DND-41 (cell line): ENCODE measurements around the gene GMPPA.

Experiments
- ATAC-seq: fragments of 200-7000 bp; cut with Tn5 transposase; 3 replicates; pipeline ENCODE4 v1.9.1; 2021; ENCODE audit warnings: low read depth; ENCODE audit not compliant: insufficient read depth
- DNase-seq: peaks from one replicate; pipeline ENCODE4 v3.0.0-alpha.2; 2020
- H2AFZ ChIP-seq: 2 replicates; pipeline ENCODE4 v1.6.0; 2012; ENCODE audit warnings: low read depth, low read length
- H3K27ac ChIP-seq: 2 replicates; pipeline ENCODE4 v1.5.1; 2012; ENCODE audit warnings: low read length, inconsistent platforms
- H3K27me3 ChIP-seq: fragments of 200-600 bp; sonication (generic); 2 replicates; pipeline ENCODE4 v1.6.0; 2012; ENCODE audit warnings: low read length, mild to moderate bottlenecking, inconsistent platforms; ENCODE audit not compliant: insufficient read depth, poor library complexity
- H3K36me3 ChIP-seq: 2 replicates; pipeline ENCODE4 v1.5.1; 2012; ENCODE audit warnings: low read length, inconsistent platforms; ENCODE audit not compliant: insufficient read depth
- H3K4me1 ChIP-seq: 2 replicates; pipeline ENCODE4 v1.5.1; 2012; ENCODE audit warnings: mild to moderate bottlenecking, low read length; ENCODE audit not compliant: insufficient read depth
- H3K4me2 ChIP-seq: 2 replicates; pipeline ENCODE4 v1.6.0; 2012; ENCODE audit warnings: mild to moderate bottlenecking, moderate library complexity, low read length, inconsistent platforms; ENCODE audit not compliant: insufficient read depth
- H3K4me3 ChIP-seq, 2 experiments: fragments of 200-600 bp in 1 of 2; shearing (Covaris generic) in 1 of 2; 2 replicates each; pipeline ENCODE4 v1.5.1; 2012 to 2016; ENCODE audit warnings: inconsistent platforms in 2 of 2, low read length in 2 of 2, mild to moderate bottlenecking in 2 of 2, low read depth in 1 of 2, moderate library complexity in 1 of 2
- H3K79me2 ChIP-seq: 2 replicates; pipeline ENCODE4 v1.6.0; 2012; ENCODE audit warnings: low read length, inconsistent platforms; ENCODE audit not compliant: insufficient read depth
- H3K9ac ChIP-seq: 2 replicates; pipeline ENCODE4 v1.6.0; 2012; ENCODE audit warnings: low read depth, mild to moderate bottlenecking, inconsistent platforms, low read length, moderate library complexity
- H3K9me3 ChIP-seq: 2 replicates; pipeline ENCODE4 v1.5.1; 2012; ENCODE audit warnings: low read length, moderate library complexity, mild to moderate bottlenecking, inconsistent platforms; ENCODE audit not compliant: insufficient read depth, severe bottlenecking
- H4K20me1 ChIP-seq: 2 replicates; pipeline ENCODE4 v1.6.0; 2012; ENCODE audit warnings: low read length; ENCODE audit not compliant: insufficient read depth
- CTCF ChIP-seq: IDR thresholded peaks from 2 replicates; pipeline ENCODE4 v1.5.1; 2012; ENCODE audit warnings: borderline replicate concordance, low read length, moderate library complexity, mild to moderate bottlenecking; ENCODE audit not compliant: poor library complexity, severe bottlenecking; ENCODE audit errors: extremely low read depth
- EZH2 ChIP-seq: IDR thresholded peaks from 3 replicates; pipeline ENCODE4 v1.6.1; 2012; ENCODE audit warnings: borderline replicate concordance, low read depth, mild to moderate bottlenecking, moderate library complexity, low read length, inconsistent platforms; ENCODE audit not compliant: severe bottlenecking

The GMPPA gene

DNA sequence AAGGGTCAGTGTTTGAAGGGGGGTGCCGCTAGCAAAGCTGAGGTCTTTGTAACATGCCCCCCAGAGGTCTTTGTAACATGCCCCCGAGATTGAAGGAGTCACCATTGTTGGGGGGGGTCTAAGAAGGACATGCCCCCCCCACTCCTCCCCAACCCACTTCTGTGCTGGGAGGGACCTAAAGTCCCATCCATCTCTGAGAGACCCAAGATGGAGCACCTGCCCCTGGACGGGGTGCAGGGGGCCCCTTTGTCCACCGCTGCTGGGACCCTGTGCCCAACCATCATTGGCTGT lies 9.7 kb downstream of the GMPPA start:
- Histone ChIP-seq H3K4me1 (peaks cover 5% of the 10 kb centered on the region; the same call in 1 of the 2 replicates), H3K4me3 (no peak overlapping the region), H3K79me2 (no peaks in the 10 kb centered on the region), H3K9ac (no peak overlapping the region), H4K20me1 (peaks cover 3% of the 10 kb centered on the region), H3K27me3 (peaks cover 17% of the 10 kb centered on the region), H3K4me2 (no peak overlapping the region), H3K36me3 (peaks cover 25% of the 10 kb centered on the region), H2AFZ (no peak overlapping the region), H3K27ac (no peak overlapping the region), H3K9me3 (no peaks in the 10 kb centered on the region)
- DNase-seq (no peak), ATAC-seq (no peak)
- TF ChIP-seq CTCF = no peak

DNA sequence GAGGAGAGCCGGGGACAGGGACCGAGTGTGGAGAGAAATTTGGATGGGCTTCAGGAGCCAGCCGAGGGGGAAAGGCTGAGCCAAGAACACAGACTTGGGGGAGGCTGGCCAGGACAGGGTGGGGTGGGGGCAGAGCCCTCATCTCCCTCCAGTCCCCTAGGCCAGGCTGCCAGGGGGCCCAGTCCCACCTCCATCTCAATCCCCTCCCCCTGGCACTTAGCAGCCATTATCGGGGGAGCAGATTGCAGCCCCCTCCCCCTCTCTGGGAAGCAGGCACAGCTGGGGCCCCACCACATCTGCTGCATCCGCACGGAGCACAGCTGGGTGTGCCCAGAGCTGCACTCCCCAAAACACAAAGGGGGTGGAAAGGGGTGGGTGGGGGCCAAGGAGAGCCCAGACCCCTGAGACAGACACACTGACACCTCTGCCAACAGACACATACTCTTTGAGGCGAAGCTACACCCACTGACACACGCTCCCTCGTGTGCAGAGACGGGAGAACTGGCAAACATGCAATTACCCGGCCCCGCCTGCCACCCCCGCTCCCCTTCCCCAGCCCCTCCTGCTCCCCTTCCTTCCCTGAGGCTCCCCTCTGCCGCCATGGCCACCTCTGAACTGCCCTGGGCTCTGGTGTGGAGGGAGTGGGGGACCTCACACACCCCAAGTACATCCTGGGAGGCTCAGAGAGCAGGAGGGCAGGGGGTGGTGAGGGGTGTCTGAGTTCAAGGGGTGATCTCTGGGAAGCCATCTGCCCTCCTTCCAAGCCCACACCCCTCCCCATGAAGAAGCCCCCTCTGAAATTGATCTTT lies 10.5 kb downstream of the GMPPA start:
- Histone ChIP-seq H3K27me3 (peaks cover 25% of the 10 kb centered on the region), H3K4me2 (peak overlapping the region; percentile 38; the same call in 1 of the 2 replicates), H3K4me3 (no peak overlapping the region), H4K20me1 (peaks cover 6% of the 10 kb centered on the region), H3K27ac (no peak overlapping the region), H2AFZ (no peak overlapping the region), H3K36me3 (peaks cover 18% of the 10 kb centered on the region), H3K4me1 (peaks cover 5% of the 10 kb centered on the region; the same call in 1 of the 2 replicates), H3K9me3 (no peaks in the 10 kb centered on the region), H3K79me2 (no peaks in the 10 kb centered on the region), H3K9ac (no peak overlapping the region)
- TF ChIP-seq CTCF = no peak
- TF ChIP-seq EZH2 = no peak
- ATAC-seq (peak; percentile 27), DNase-seq (no peak)

DNA sequence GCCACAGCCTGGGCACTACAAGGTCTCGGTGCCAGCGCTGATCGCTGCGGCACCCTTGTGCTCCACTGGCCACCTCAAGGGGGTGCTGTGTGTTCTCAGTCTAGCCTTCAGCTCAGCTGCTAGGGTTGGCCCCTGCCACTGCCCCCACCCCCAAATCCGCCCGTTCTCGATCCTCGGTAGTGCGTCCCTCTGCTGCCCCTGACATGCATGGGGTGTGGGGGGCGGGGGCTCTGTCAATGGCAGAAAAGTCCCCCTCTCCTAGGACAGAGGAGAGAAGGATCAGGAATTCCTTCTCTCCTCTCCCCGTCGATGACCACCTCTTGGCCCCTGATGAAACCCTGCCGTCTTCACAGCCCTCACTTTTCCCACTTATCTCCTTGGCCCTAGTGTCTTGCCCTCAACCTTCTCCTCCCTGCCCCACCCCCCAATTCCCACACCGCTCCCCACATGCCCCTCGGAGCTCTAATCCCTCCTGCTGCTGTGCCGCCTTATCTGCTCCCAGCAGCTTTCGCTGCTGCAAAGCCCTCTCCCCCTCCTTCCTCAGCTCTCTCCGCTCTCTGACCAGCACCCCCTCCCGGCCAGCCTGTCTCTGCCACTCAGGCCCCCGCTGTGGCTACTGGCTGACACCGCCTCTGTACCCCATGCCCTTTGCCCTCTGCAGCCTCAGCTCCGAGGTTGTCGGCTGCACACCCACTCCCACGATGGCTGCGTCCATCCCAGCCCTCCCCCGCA lies 11.3 kb downstream of the GMPPA start:
- Histone ChIP-seq H3K27me3 (peaks cover 32% of the 10 kb centered on the region), H2AFZ (no peak overlapping the region), H3K9me3 (no peaks in the 10 kb centered on the region), H3K9ac (no peak overlapping the region), H3K4me1 (peaks cover 5% of the 10 kb centered on the region; the same call in 1 of the 2 replicates), H3K36me3 (peaks cover 11% of the 10 kb centered on the region; the same call in 1 of the 2 replicates), H4K20me1 (peaks cover 6% of the 10 kb centered on the region), H3K4me2 (peak overlapping the region; percentile 38; the same call in 1 of the 2 replicates), H3K4me3 (no peak overlapping the region), H3K27ac (no peak overlapping the region), H3K79me2 (no peaks in the 10 kb centered on the region)
- TF ChIP-seq EZH2 (no peak), CTCF (peak; percentile 76)
- ATAC-seq (peak; percentile 77), DNase-seq (peak; percentile 45)
